ENCODE measurements around the gene FAM216A. TPM values are rescaled to one million over a fixed set of nuclear protein-coding genes. Genes with fewer than 3 reads are reported as not detected.

Gene FAM216A
- total and polyA plus RNA-seq, 9 of the 15 experiments (the other 6 are each of a cell fraction or from before 2014, with no cell fraction given), result 17.2 to 96.9 (median 48.5) TPM

- TF ChIP-seq CTCF (IDR thresholded peaks at IDR 0.05 in 2 of 3, conservative IDR thresholded peaks at IDR 0.05 in 1 of 3; ENCODE audit: insufficient read depth in 2 of 3, low read depth in 1 of 3, low read length in 3 of 3) (peak; percentile 94 to 97 (median 95)), TCF7L2 (IDR thresholded peaks at IDR 0.05; ENCODE audit: low read depth, low read length) (no peak), MYNN (IDR thresholded peaks at IDR 0.05) (0 out of 2 replicates have a peak, but pooled peaks have one; percentile 38), MYNN (CRISPR knock-in tag; IDR thresholded peaks at IDR 0.05) (no peak), ELK3 (CRISPR knock-in tag; IDR thresholded peaks at IDR 0.05) (no peak), ZNF124 (CRISPR knock-in tag; IDR thresholded peaks at IDR 0.05) (no peak), E2F3 (CRISPR knock-in tag; IDR thresholded peaks at IDR 0.05) (no peak), ZC3H11A (IDR thresholded peaks at IDR 0.05; ENCODE audit: low read depth, low read length) (0 out of 2 replicates have a peak, but pooled peaks have one; percentile 67), ZNF384 (IDR thresholded peaks at IDR 0.05; ENCODE audit: low read depth, low read length) (peak; percentile 59), SRF (CRISPR knock-in tag; IDR thresholded peaks at IDR 0.05) (peak in 1 of 2 experiments; percentile 52; a peak in 2 of 4 replicates), CEBPB (tag; IDR thresholded peaks at IDR 0.05) (no peak), NR3C1 (CRISPR knock-in tag; IDR thresholded peaks at IDR 0.05) (no peak), MAZ (CRISPR knock-in tag; conservative IDR thresholded peaks at IDR 0.05 in 1 of 2, IDR thresholded peaks at IDR 0.05 in 1 of 2) (peak; percentile 43 to 74; a peak in 3 of 4 replicates), SP1 (CRISPR knock-in tag; IDR thresholded peaks at IDR 0.05) (peak; percentile 96), MEIS2 (IDR thresholded peaks at IDR 0.05; ENCODE audit: partially characterized antibody) (no peak), SP2 (IDR thresholded peaks at IDR 0.05; ENCODE audit: extremely low read depth, low read depth, low read length, poor library complexity, severe bottlenecking) (peak; percentile 5), ETS2 (tag; IDR thresholded peaks at IDR 0.05; ENCODE audit: borderline replicate concordance, poor library complexity, severe bottlenecking) (no peak), ZNF778 (CRISPR knock-in tag; IDR thresholded peaks at IDR 0.05) (no peak), CBX8 (IDR thresholded peaks at IDR 0.05; ENCODE audit: borderline replicate concordance, extremely low read depth, low read depth, low read length, poor library complexity, severe bottlenecking) (no peak), DNMT1 (IDR thresholded peaks at IDR 0.05) (0 out of 2 replicates have a peak, but pooled peaks have one; percentile 71), POLR2AphosphoS2 (IDR thresholded peaks at IDR 0.05; ENCODE audit: low read length) (peak; percentile 78; the same call in 1 of the 2 replicates), PML (IDR thresholded peaks at IDR 0.05; ENCODE audit: low read length) (peak; percentile 60), E2F8 (IDR thresholded peaks at IDR 0.05; ENCODE audit: low read depth, partially characterized antibody) (peak; percentile 98)
Measured at GRCh38 chr12:110449799-110450497, 18.7 kb upstream of the FAM216A start, which contains the start of gene ARPC3 (continued).

Data from K562 (cell line).